Measurements from ENCODE around the gene BLM.
"Not testable (repeated sequence)": the region's sequence is repeated elsewhere in the genome, so short reads cannot be mapped to it uniquely, and the experiment has no call there.

Gene BLM

DNA sequence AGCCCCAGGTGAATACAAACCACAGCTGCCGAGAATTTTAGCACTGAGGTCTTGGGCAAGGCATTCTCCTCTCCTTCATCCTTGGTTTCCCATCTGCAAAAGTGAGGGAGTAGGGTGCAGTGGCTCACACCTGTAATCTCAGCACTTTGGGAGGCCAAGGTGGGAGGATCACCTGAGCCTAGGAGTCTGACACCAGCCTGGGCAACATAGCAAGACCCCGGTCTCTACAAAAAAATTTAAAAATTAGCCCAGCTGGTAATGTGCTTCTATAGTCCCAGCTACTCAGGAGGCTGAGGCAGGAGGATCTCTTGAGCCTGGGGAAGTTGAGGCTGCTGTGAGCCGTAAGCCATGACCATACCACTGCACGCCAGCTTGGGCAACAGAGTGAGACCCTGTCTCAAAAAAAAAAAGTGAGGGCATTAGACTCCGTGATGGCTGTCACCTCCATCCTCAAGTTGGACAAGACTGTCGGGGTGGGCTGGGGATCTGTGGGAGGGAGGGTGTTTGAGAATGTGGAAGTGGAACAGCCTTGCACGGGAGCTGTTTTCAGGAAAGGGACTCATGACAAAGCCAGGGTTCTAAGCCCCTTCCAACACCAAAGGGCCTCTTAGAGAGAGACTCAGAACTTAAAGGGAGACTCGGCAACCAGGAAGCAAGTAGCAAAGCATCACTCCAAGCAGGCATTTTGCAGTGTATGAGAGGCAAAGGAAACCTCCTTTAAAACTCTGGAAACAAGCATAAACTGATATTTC, 105.2 kb downstream of the BLM start:
- H3K4me3 Mint-ChIP-seq, result no peak overlapping the region
- H3K27me3 Mint-ChIP-seq (ENCODE audit: low read depth), result no peaks in the 10 kb centered on the region
- H3K4me1 Mint-ChIP-seq (ENCODE audit: low read depth), result peaks cover 55% of the 10 kb centered on the region
- H3K9me3 Mint-ChIP-seq, result peaks cover 7% of the 10 kb centered on the region
- peak overlapping the region; percentile 81 for H3K27ac Mint-ChIP-seq
- peaks cover 35% of the 10 kb centered on the region for H3K36me3 Mint-ChIP-seq (ENCODE audit: low read depth)

DNA sequence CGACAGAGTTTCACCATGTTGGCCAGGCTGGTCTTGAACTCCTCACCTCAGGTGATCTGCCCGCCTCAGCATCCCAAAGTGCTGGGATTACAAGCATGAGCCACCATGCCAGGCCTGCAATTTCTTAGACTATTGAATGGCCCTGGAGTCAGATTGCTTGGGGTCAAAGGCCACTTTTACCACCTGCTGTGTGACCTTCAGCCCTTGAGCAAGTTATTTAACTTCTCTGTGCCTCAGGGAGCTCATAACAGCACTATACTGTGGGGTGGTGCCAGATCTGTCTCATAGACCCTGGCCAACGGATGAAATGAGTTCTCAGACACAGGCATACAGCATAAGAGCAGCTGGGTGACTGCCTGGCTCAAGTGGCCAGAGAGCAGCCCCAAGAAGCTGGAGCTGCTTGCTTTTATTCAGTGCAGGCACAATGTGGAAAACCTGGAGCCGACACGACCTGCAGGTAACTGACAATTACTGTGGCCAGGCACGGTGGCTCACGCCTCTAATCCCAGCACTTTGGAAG, 106.4 kb downstream of the BLM start:
- Mint-ChIP-seq H3K4me1 (ENCODE audit: low read depth) (peaks cover 55% of the 10 kb centered on the region), H3K27ac (no peak overlapping the region), H3K27me3 (ENCODE audit: low read depth) (no peaks in the 10 kb centered on the region), H3K36me3 (ENCODE audit: low read depth) (peaks cover 38% of the 10 kb centered on the region), H3K9me3 (peaks cover 7% of the 10 kb centered on the region), H3K4me3 (no peak overlapping the region)

DNA sequence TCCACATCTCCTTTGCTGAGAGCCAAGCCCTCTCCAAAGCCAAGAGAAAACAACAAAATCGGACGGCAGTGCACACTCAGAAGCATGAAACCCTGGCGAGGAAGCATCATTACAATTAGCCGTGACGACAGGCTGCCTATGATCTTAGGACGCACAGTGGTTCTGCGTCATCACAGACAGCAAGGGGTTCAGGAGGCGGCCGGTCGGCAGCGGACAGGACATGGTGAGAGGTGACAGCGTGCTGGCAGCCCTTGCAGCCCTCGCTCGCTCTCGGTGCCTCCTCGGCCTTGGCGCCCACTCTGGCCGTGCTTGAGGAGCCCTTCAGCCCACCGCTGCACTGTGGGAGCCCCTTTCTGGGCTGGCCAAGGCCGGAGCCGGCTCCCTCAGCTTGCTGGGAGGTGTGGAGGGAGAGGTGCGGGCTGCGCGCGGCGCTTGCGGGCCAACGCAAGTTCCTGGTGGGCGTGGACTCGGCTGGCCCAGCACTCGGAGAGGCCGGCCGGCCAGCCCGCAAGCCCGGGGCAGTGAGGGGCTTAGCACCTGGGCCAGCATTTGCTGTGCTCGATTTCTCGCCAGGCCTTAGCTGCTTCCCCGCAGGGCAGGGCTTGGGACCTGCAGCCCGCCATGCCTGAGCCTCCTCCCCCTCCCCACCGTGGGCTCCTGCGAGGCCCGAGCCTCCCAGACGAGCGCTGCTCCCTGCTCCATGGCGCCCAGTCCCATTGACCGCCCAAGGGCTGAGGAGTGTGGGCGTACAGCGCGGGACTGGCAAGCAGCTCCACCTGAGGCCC, 108.2 kb downstream of the BLM start:
- Mint-ChIP-seq H3K4me1 (ENCODE audit: low read depth) (peaks cover 56% of the 10 kb centered on the region), H3K27ac (peak overlapping the region; percentile 80), H3K36me3 (ENCODE audit: low read depth) (peaks cover 36% of the 10 kb centered on the region)
- not testable (repeated sequence) for H3K27me3 Mint-ChIP-seq (ENCODE audit: low read depth); H3K4me3 Mint-ChIP-seq; H3K9me3 Mint-ChIP-seq

DNA sequence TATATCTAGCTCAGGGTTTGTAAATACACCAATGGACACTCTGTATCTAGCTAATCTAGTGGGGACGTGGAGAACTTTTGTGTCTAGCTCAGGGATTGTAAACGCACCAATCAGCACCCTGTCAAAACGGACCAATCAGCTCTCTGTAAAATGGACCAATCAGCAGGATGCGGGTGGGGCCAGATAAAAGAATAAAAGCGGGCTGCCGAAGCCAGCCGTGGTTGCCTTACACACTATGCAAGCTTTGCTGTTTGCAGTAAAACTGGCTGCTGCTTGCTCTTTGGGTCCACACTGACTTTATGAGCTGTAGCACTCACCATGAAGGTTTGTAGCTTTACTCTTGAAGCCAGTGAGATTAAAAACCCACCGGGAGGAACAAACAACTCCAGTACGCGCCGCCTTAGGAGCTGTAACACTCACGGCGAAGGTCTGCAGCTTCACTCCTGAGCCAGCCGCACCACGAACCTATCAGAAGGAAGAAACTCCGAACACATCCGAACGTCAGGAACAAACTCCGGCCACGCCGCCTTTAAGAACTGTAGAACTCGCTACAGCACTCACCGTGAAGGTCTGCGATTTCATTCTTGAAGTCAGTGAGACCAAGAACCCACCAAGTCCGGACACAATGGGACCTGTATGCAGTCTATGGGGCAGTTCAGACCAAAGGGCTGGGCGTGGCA, 109.2 kb downstream of the BLM start:
- not testable (repeated sequence) for H3K9me3 Mint-ChIP-seq; H3K27me3 Mint-ChIP-seq (ENCODE audit: low read depth)
- H3K36me3 Mint-ChIP-seq (ENCODE audit: low read depth), result peaks cover 41% of the 10 kb centered on the region
- peak overlapping the region; percentile 79 for H3K4me3 Mint-ChIP-seq
- peaks cover 63% of the 10 kb centered on the region for H3K4me1 Mint-ChIP-seq (ENCODE audit: low read depth)
- H3K27ac Mint-ChIP-seq, result peak overlapping the region; percentile 82

GRCh38 chr15:90826886-90827435, 109.8 kb downstream of the BLM start:
- Mint-ChIP-seq H3K4me3 (peak overlapping the region; percentile 79), H3K4me1 (ENCODE audit: low read depth) (peaks cover 60% of the 10 kb centered on the region), H3K9me3 (peaks cover 7% of the 10 kb centered on the region), H3K36me3 (ENCODE audit: low read depth) (peaks cover 37% of the 10 kb centered on the region), H3K27ac (peak overlapping the region; percentile 82), H3K27me3 (ENCODE audit: low read depth) (no peaks in the 10 kb centered on the region)

DNA sequence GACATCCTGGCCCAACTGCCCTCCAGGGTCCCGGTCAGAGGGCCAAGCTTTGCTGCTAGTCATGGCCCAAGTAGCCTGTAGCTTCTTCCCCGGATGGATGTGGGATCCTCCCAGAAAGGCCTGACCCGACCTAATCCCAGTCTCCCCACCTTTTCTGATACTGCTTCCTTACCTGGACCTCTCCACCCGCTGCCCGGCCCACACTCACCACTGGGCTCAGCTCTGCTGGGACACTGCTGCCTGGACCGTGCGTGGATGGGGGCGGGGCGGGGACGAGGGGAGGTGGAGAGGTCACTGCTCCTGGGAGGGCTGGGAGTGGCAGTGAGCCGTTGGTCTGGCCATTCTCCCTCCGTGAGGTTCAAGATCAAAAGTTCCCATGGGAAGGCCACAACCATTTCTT, 111.0 kb downstream of the BLM start:
- H3K36me3 Mint-ChIP-seq (ENCODE audit: low read depth), result peaks cover 35% of the 10 kb centered on the region
- H3K27ac Mint-ChIP-seq, result peak overlapping the region; percentile 82
- peaks cover 57% of the 10 kb centered on the region for H3K4me1 Mint-ChIP-seq (ENCODE audit: low read depth)
- H3K9me3 Mint-ChIP-seq, result peaks cover 7% of the 10 kb centered on the region
- no peaks in the 10 kb centered on the region for H3K27me3 Mint-ChIP-seq (ENCODE audit: low read depth)
- peak overlapping the region; percentile 62 for H3K4me3 Mint-ChIP-seq

DNA sequence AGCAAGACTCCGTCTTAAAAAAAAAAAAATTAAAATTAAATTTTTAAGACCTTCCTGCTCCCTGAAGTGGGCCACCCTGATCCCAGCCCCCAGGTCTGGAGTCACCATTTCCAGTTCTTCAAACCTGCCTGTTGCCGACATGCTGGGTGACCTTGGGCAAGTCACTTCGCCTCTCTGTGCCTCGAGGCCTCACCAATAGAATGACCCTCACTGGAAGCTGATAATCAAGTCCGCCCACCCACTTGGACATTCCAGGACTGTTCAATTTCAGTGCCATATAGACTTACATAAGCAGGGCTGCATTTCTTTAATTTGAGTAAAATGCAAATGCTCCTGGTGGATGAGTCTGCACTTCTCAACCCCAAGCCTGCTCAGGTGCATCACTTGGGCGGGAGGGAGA, 112.0 kb downstream of the BLM start:
- Mint-ChIP-seq H3K27ac (peak overlapping the region; percentile 97), H3K9me3 (peaks cover 7% of the 10 kb centered on the region), H3K36me3 (ENCODE audit: low read depth) (peaks cover 37% of the 10 kb centered on the region), H3K27me3 (ENCODE audit: low read depth) (no peaks in the 10 kb centered on the region), H3K4me3 (peak overlapping the region; percentile 60), H3K4me1 (ENCODE audit: low read depth) (peaks cover 58% of the 10 kb centered on the region)

- peak overlapping the region; percentile 97 for H3K27ac Mint-ChIP-seq
Observed at GRCh38 chr15:90829942-90830440, 112.8 kb downstream of the BLM start.

DNA sequence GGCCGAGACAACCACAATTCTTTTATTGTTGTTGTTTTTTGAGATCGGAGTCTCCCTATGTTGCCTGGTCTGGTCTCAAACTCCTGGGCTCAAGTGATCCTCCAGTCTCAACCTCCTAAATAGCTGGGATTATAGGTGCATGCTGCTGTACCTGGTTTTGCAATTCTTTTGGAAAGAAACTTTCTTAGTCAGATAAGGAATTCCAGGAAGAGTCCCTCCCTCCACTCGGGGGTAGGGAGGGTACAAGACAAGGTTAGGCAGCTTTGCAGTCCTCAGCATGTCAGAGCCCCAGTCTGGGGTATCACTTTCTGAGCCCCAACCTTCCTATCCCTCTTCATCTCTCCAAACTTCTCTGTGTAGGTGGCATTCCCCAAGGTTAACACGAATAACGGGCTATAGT, 117.5 kb downstream of the BLM start:
- no peak overlapping the region for H3K4me3 Mint-ChIP-seq
- H3K27ac Mint-ChIP-seq, result peak overlapping the region; percentile 88
- H3K36me3 Mint-ChIP-seq (ENCODE audit: low read depth), result peaks cover 26% of the 10 kb centered on the region
- H3K4me1 Mint-ChIP-seq (ENCODE audit: low read depth), result peaks cover 64% of the 10 kb centered on the region
- H3K27me3 Mint-ChIP-seq (ENCODE audit: low read depth), result no peaks in the 10 kb centered on the region
- H3K9me3 Mint-ChIP-seq, result no peaks in the 10 kb centered on the region

More at GRCh38 chr15:90829942-90830440, 112.8 kb downstream of the BLM start:
- Mint-ChIP-seq H3K27me3 (ENCODE audit: low read depth) (no peaks in the 10 kb centered on the region), H3K4me3 (peak overlapping the region; percentile 68), H3K4me1 (ENCODE audit: low read depth) (peaks cover 57% of the 10 kb centered on the region), H3K9me3 (peaks cover 7% of the 10 kb centered on the region), H3K36me3 (ENCODE audit: low read depth) (peaks cover 28% of the 10 kb centered on the region)

DNA sequence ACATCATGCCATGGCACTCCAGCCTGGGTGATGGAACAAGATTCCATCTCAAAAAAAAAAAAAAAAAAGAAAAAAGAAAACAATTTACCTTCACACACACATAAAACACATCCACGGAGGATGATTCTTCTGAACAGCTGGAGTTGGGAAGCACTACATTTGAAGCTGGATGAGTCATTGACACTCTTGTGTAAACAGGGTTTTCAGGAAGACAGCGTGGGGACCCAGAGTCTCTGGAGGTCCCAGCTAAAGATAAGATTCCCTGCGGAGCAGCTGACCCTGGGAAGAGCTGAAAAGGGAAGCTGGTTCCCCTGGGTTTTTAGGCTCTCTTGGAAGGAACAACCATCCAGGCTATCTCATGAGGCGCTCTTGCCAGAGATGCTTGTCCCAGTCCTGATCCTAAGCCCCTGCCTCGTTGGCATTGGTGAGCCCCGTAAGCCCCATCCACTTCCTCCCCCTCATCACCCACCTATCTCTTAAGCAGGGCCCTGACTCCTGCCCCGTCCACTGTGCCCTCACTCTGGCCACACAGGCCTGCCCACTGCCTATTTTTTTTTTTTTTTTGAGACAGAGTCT, 119.2 kb downstream of the BLM start:
- peak overlapping the region; percentile 94 for H3K27ac Mint-ChIP-seq
- H3K4me3 Mint-ChIP-seq, result peak overlapping the region; percentile 79
- no peaks in the 10 kb centered on the region for H3K9me3 Mint-ChIP-seq
- H3K27me3 Mint-ChIP-seq (ENCODE audit: low read depth), result no peaks in the 10 kb centered on the region
- H3K4me1 Mint-ChIP-seq (ENCODE audit: low read depth), result peaks cover 62% of the 10 kb centered on the region
- peaks cover 27% of the 10 kb centered on the region for H3K36me3 Mint-ChIP-seq (ENCODE audit: low read depth)

DNA sequence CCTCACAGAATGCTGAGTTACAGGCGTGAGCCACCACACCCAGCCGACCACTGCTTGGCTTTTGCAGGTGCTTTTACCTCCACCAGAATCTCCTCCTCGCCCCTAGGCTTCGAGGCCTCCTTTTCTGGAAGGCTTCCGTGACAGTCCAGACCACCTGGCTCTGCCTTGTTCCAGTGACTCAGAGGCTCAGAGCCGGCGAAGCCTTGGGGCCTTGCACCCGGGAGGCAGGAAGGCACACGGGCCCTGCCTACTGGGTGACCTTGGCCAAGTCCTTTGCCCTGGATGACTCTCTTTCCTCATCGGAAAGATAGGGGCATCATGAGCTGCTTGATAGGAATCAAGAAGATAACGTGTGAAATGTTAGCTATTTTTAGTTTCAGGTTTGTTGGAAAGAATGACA, 119.9 kb downstream of the BLM start:
- Mint-ChIP-seq H3K27ac (peak overlapping the region; percentile 94), H3K4me1 (ENCODE audit: low read depth) (peaks cover 68% of the 10 kb centered on the region), H3K4me3 (peak overlapping the region; percentile 79), H3K9me3 (no peaks in the 10 kb centered on the region), H3K27me3 (ENCODE audit: low read depth) (no peaks in the 10 kb centered on the region), H3K36me3 (ENCODE audit: low read depth) (peaks cover 31% of the 10 kb centered on the region)

- peak overlapping the region; percentile 79 for H3K4me3 Mint-ChIP-seq
- no peaks in the 10 kb centered on the region for H3K27me3 Mint-ChIP-seq (ENCODE audit: low read depth)
- H3K9me3 Mint-ChIP-seq, result no peaks in the 10 kb centered on the region
- peak overlapping the region; percentile 94 for H3K27ac Mint-ChIP-seq
- H3K36me3 Mint-ChIP-seq (ENCODE audit: low read depth), result peaks cover 34% of the 10 kb centered on the region
- peaks cover 72% of the 10 kb centered on the region for H3K4me1 Mint-ChIP-seq (ENCODE audit: low read depth)
Observed at GRCh38 chr15:90838139-90838538, 121.0 kb downstream of the BLM start.

DNA sequence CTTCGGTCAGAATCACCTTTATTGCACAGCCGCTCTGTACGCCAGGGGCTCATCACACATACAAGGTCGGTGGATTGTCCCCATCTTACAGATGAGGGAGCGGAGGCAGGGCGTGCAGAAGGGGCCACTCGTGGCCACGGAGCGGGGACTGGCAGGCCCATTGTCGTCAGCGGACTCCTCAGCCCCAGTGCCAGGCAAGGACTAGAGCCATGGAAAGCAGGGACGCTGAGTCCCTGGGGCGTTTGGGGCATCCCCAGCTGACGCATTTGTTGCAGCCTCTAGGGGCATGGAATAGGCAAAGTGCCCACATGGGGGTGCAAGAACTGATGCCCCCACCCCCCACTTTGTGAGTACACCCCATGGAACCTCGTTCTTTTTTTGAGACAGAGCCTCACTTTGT, 121.4 kb downstream of the BLM start:
- Mint-ChIP-seq H3K4me3 (peak overlapping the region; percentile 79), H3K27me3 (ENCODE audit: low read depth) (no peaks in the 10 kb centered on the region), H3K27ac (peak overlapping the region; percentile 94), H3K36me3 (ENCODE audit: low read depth) (peaks cover 37% of the 10 kb centered on the region), H3K9me3 (no peaks in the 10 kb centered on the region), H3K4me1 (ENCODE audit: low read depth) (peaks cover 75% of the 10 kb centered on the region)

Data from T-helper 1 cell treated with Interleukin-12 subunit alpha and Interleukin-12 subunit beta and Interleukin-4 antibody, amounts not matched to agents 30 μg/mL and 1 μg/mL, for 36 hours (primary cell).